ENCODE results near the gene PEX13. TPM values are rescaled to one million over a fixed set of nuclear protein-coding genes. Genes with fewer than 3 reads are reported as not detected.

PEX13 gene
- total RNA-seq, 1 experiment from 2014 or later = 20.4 TPM

- no peak overlapping the region for H3K27ac Mint-ChIP-seq
- DNase-seq (ENCODE audit: low spot score) (no peak), ATAC-seq (no peak)
- ChIA-PET CTCF (no interaction called here), POLR2A (interaction anchor here (0.7 kb wide), 1 partner anchor 573 kb away, joined by 4 read pairs; no protein-coding TSS in a partner anchor)
- no peak overlapping the region for H3K4me3 Mint-ChIP-seq
- H3K4me1 Mint-ChIP-seq = no peaks in the 10 kb centered on the region
- no peaks in the 10 kb centered on the region for H3K9me3 Mint-ChIP-seq
- no peaks in the 10 kb centered on the region for H3K36me3 Mint-ChIP-seq
- H3K27me3 Mint-ChIP-seq (ENCODE audit: low read depth) = no peaks in the 10 kb centered on the region
- TF ChIP-seq ATF2 (CRISPR knock-in tag; IDR thresholded peaks at IDR 0.05; ENCODE audit: borderline replicate concordance, low read depth) (no peak), ZMAT4 (CRISPR knock-in tag; IDR thresholded peaks at IDR 0.05) (no peak), ARID4B (CRISPR knock-in tag; IDR thresholded peaks at IDR 0.05; ENCODE audit: borderline replicate concordance) (no peak), ZNF138 (CRISPR knock-in tag; conservative IDR thresholded peaks at IDR 0.05) (no peak), ZNF121 (CRISPR knock-in tag; IDR thresholded peaks at IDR 0.05) (no peak), SMAD3 (CRISPR knock-in tag; IDR thresholded peaks at IDR 0.05; ENCODE audit: borderline replicate concordance) (no peak), ATF6 (CRISPR knock-in tag; IDR thresholded peaks at IDR 0.05) (no peak), CDX4 (CRISPR knock-in tag; IDR thresholded peaks at IDR 0.05; ENCODE audit: borderline replicate concordance) (no peak), HMGA2 (CRISPR knock-in tag; IDR thresholded peaks at IDR 0.05) (no peak), USF1 (CRISPR knock-in tag; IDR thresholded peaks at IDR 0.05) (no peak), TP53 (CRISPR knock-in tag; IDR thresholded peaks at IDR 0.05) (no peak), PRDM15 (CRISPR knock-in tag; IDR thresholded peaks at IDR 0.05) (no peak), ZBTB21 (CRISPR knock-in tag; IDR thresholded peaks at IDR 0.05; ENCODE audit: borderline replicate concordance) (no peak), ZNF281 (CRISPR knock-in tag; IDR thresholded peaks at IDR 0.05) (no peak), ZBTB43 (CRISPR knock-in tag; IDR thresholded peaks at IDR 0.05) (no peak), RELA (CRISPR knock-in tag; IDR thresholded peaks at IDR 0.05; ENCODE audit: borderline replicate concordance) (no peak), GABPB1 (CRISPR knock-in tag; IDR thresholded peaks at IDR 0.05) (no peak)
Measured at GRCh38 chr2:60979231-60979630, 38.3 kb upstream of the PEX13 start.

Measured in WTC11 (cell line).